ENCODE measurements around the gene GPR63.
A peak's percentile ranks its signal among the peaks of the same experiment; 100 is the strongest.

GPR63 gene

DNA sequence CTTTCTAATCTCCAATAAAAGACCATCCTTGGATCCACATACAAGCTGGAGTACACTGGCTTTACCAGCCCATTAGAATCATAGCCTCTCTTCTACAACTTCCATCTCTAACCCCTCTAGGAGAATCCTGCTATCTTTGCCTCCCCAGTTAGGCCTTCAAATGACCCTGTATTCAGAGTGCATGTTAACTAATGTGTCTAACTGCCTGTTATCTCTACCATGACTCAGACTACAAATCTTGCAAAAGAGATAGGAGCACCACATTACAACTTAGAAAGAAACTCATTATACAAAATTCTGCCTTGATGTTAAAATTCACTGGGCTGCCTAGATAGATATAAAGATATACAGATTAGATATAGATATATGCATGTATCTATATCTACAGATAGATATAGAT lies 28.2 kb downstream of the GPR63 start:
- TF ChIP-seq, protein P1, sequence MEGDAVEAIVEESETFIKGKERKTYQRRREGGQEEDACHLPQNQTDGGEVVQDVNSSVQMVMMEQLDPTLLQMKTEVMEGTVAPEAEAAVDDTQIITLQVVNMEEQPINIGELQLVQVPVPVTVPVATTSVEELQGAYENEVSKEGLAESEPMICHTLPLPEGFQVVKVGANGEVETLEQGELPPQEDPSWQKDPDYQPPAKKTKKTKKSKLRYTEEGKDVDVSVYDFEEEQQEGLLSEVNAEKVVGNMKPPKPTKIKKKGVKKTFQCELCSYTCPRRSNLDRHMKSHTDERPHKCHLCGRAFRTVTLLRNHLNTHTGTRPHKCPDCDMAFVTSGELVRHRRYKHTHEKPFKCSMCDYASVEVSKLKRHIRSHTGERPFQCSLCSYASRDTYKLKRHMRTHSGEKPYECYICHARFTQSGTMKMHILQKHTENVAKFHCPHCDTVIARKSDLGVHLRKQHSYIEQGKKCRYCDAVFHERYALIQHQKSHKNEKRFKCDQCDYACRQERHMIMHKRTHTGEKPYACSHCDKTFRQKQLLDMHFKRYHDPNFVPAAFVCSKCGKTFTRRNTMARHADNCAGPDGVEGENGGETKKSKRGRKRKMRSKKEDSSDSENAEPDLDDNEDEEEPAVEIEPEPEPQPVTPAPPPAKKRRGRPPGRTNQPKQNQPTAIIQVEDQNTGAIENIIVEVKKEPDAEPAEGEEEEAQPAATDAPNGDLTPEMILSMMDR (IDR thresholded peaks at IDR 0.05; ENCODE audit: insufficient read depth, low read depth, low read length, missing control alignments) = no peak
- no peak overlapping the region for H3K4me3 ChIP-seq (ENCODE audit: low read length)
- peak; percentile 2 for DNase-seq (ENCODE audit: low read depth)

DNA sequence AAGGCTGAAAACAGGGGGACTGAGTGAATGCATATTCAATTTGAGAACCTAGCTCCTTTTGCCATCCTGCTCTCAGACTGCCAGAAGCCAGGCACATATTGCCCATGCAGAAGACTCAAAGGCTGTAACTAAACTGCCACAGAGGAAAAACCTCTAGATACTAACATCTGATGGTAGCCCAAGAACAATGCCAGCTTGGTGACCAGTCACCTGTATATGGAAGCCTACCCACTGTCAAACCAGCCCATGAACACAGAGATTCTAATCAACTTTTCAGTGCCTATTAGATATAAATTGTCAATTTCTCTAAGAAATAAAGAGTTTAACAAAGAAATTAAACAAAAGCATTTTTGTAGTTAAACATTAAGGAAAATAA lies 34.2 kb downstream of the GPR63 start:
- no peak for DNase-seq (ENCODE audit: low read depth)
- H3K4me3 ChIP-seq (ENCODE audit: low read length) = no peak overlapping the region
- TF ChIP-seq, protein P1 (IDR thresholded peaks at IDR 0.05; ENCODE audit: insufficient read depth, low read depth, low read length, missing control alignments) = no peak

GRCh38 chr6:96795481-96795880 lies 41.8 kb downstream of the GPR63 start:
- no peak for DNase-seq (ENCODE audit: low read depth)
- no peak overlapping the region for H3K4me3 ChIP-seq (ENCODE audit: low read length)
- TF ChIP-seq, protein P1 (IDR thresholded peaks at IDR 0.05; ENCODE audit: insufficient read depth, low read depth, low read length, missing control alignments) = no peak

DNA sequence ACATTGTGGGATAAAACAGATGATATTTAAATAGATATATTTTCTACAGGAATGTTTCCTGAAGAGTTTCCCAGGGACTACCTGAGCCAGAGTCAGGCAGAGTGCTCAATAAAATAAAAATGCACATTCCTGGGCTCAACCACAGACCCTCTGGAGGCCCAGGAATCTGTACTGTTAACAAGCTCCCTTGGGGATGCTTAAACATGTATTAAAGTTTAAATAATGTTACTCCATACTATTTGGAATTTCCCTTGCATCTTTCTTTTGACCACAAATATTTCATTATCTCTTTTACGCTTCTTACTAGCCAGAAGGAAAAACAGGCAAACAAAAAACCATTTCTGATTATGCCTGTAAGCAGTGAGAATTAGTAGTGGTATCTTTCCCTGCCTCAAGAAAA lies 42.3 kb downstream of the GPR63 start:
- no peak for DNase-seq (ENCODE audit: low read depth)
- TF ChIP-seq, protein P1 (IDR thresholded peaks at IDR 0.05; ENCODE audit: insufficient read depth, low read depth, low read length, missing control alignments) = no peak

GRCh38 chr6:96792561-96793190 lies 44.6 kb downstream of the GPR63 start:
- peak; percentile 5 for DNase-seq (ENCODE audit: low read depth)
- H3K4me3 ChIP-seq (ENCODE audit: low read length) = no peak overlapping the region
- TF ChIP-seq, protein P1 (IDR thresholded peaks at IDR 0.05; ENCODE audit: insufficient read depth, low read depth, low read length, missing control alignments) = no peak

More for the DNA sequence above, 42.3 kb downstream of the GPR63 start:
- H3K4me3 ChIP-seq (ENCODE audit: low read length) = no peak overlapping the region

- TF ChIP-seq, protein P1 (IDR thresholded peaks at IDR 0.05; ENCODE audit: insufficient read depth, low read depth, low read length, missing control alignments) = no peak
- DNase-seq (ENCODE audit: low read depth) = peak; percentile 51
- no peak overlapping the region for H3K4me3 ChIP-seq (ENCODE audit: low read length)
Measured at GRCh38 chr6:96789871-96790270, 47.4 kb downstream of the GPR63 start.
